HCT116 (cell line): Measurements from ENCODE around the gene ANKS1A. TPM values are rescaled to one million over a fixed set of nuclear protein-coding genes. Genes with fewer than 3 reads are reported as not detected.
"Not testable (repeated sequence)": the region's sequence is repeated elsewhere in the genome, so short reads cannot be mapped to it uniquely, and the experiment has no call there.

Source experiments
- ATAC-seq: fragments of 200-7000 bp; cut with Tn5 transposase; 2 replicates; pipeline ENCODE4 v1.9.1; 2020; ENCODE audit warnings: mild to moderate bottlenecking, moderate library complexity
- BruUV-seq: library from RNA; stranded (reverse); fragments of 400-500 nt; replicated peaks from 2 replicates; lab custom pipeline; 2021; lab: Mats Ljungman, UMichigan
- CTCF ChIA-PET: fragments of 300-600 bp; sonication (Branson Sonifier 250); formaldehyde crosslinking; loops from one replicate; lab custom pipeline; 2021; ENCODE audit warnings: antibody characterized with exemption; lab: Charles Lee
- POLR2A ChIA-PET: fragments of 300-600, 350-600 bp; sonication (Branson Sonifier 250); formaldehyde crosslinking; loops from one replicate; lab custom pipeline; 2021; ENCODE audit warnings: antibody characterized with exemption; lab: Charles Lee
- RAD21 ChIA-PET, 2 experiments: fragments of 300-600 bp; sonication (Branson Sonifier 250); formaldehyde crosslinking; loops; one replicate each; lab custom pipeline; 2023; ENCODE audit warnings: low total read pairs in 2 of 2; ENCODE audit not compliant: uncharacterized antibody in 2 of 2, unreplicated experiment in 2 of 2, low non-redundant PET in 1 of 2; lab: Charles Lee
- DNase-seq: peaks from one replicate; pipeline ENCODE4 v3.0.0-alpha.2; 2010; ENCODE audit warnings: low read depth, low spot score
- H2AFZ ChIP-seq: fragments of 200-600 bp; shearing (Covaris generic), sonication (generic); 2 replicates; pipeline ENCODE4 v1.6.1; 2017; ENCODE audit warnings: low read depth, mixed run types, mixed read lengths, antibody characterized with exemption, low read length; ENCODE audit not compliant: poor library complexity, severe bottlenecking
- H3K27ac ChIP-seq: 2 replicates; pipeline ENCODE4 v1.5.1; 2012; ENCODE audit warnings: low read depth, low read length
- H3K27me3 ChIP-seq: fragments of 200-600 bp; sonication (generic); 2 replicates; pipeline ENCODE4 v1.6.1; 2016; ENCODE audit warnings: mixed run types, low read length, mixed read lengths; ENCODE audit not compliant: insufficient read depth
- H3K36me3 ChIP-seq, 2 experiments: fragments of 200-500 bp in 1 of 2; fragments of 200-600 bp in 1 of 2; sonication (Bioruptor generic) in 1 of 2; sonication (generic) in 1 of 2; 2 replicates each; pipeline versions ENCODE4 v1.5.1 to v1.6.1; 2014 to 2016; ENCODE audit warnings: low read length in 2 of 2, inconsistent platforms in 1 of 2, mixed read lengths in 1 of 2, mixed run types in 1 of 2; ENCODE audit not compliant: insufficient read depth in 2 of 2, control insufficient read depth in 1 of 2
- H3K4me1 ChIP-seq, 2 experiments: fragments of 200-600 bp in 1 of 2; sonication (generic) in 1 of 2; 2 replicates each; pipeline versions ENCODE4 v1.5.1 to v1.6.1; 2012 to 2017; ENCODE audit warnings: low read length in 2 of 2, inconsistent platforms in 1 of 2, mild to moderate bottlenecking in 1 of 2, mixed read lengths in 1 of 2, mixed run types in 1 of 2, moderate library complexity in 1 of 2; ENCODE audit not compliant: insufficient read depth in 2 of 2, control insufficient read depth in 1 of 2
- H3K4me2 ChIP-seq: fragments of 200-600 bp; sonication (generic); 2 replicates; pipeline ENCODE4 v1.6.1; 2017; ENCODE audit warnings: mixed run types, low read length, mixed read lengths
- H3K4me3 ChIP-seq, 2 experiments: fragments of 200-600 bp in 1 of 2; sonication (generic) in 1 of 2; replicated peaks in 1 of 2; 2 replicates each; pipeline ENCODE4 v1.5.1; 2011 to 2016; ENCODE audit warnings: low read length in 2 of 2, control low read depth in 1 of 2, low read depth in 1 of 2, mild to moderate bottlenecking in 1 of 2, mixed read lengths in 1 of 2, mixed run types in 1 of 2
- H3K79me2 ChIP-seq: fragments of 200-600 bp; sonication (generic); 2 replicates; pipeline ENCODE4 v1.6.1; 2017; ENCODE audit warnings: mild to moderate bottlenecking, mixed run types, low read length, moderate library complexity, mixed read lengths; ENCODE audit not compliant: insufficient read depth
- H3K9ac ChIP-seq: fragments of 200-600 bp; sonication (generic); 2 replicates; pipeline ENCODE4 v1.6.1; 2016; ENCODE audit warnings: low read length, mixed read lengths
- H3K9me2 ChIP-seq: fragments of 200-600 bp; sonication (generic), shearing (Covaris generic); 2 replicates; pipeline ENCODE4 v1.6.1; 2017; ENCODE audit warnings: mixed run types, mild to moderate bottlenecking, moderate library complexity; ENCODE audit not compliant: insufficient read depth
- H3K9me3 ChIP-seq, 2 experiments: fragments of 200-500 bp in 1 of 2; fragments of 200-600 bp in 1 of 2; sonication (Bioruptor generic) in 1 of 2; sonication (generic) in 1 of 2; 2 replicates each; pipeline ENCODE4 v1.6.1; 2014 to 2017; ENCODE audit warnings: low read length in 2 of 2, mixed read lengths in 2 of 2, inconsistent platforms in 1 of 2, low read depth in 1 of 2, mild to moderate bottlenecking in 1 of 2, mixed run types in 1 of 2, moderate library complexity in 1 of 2; ENCODE audit not compliant: control insufficient read depth in 1 of 2, insufficient read depth in 1 of 2
- H4K20me1 ChIP-seq: fragments of 200-600 bp; sonication (generic), shearing (Covaris generic); 2 replicates; pipeline ENCODE4 v1.6.1; 2017; ENCODE audit warnings: mixed run types, mild to moderate bottlenecking, moderate library complexity; ENCODE audit not compliant: insufficient read depth
- CBX3 ChIP-seq: IDR thresholded peaks from 2 replicates; pipeline ENCODE4 v1.6.1; 2012; ENCODE audit warnings: low read depth
- EGR1 ChIP-seq: IDR thresholded peaks from 2 replicates; pipeline ENCODE4 v1.6.1; 2012; ENCODE audit warnings: low read depth
- EZH2phosphoT487 ChIP-seq: fragments of 200-600 bp; IDR thresholded peaks from 2 replicates; pipeline ENCODE4 v1.6.1; 2018; ENCODE audit warnings: antibody characterized with exemption, borderline replicate concordance
- JUND ChIP-seq: IDR thresholded peaks from 2 replicates; pipeline ENCODE4 v1.6.1; 2012
- SIN3A ChIP-seq: IDR thresholded peaks from 2 replicates; pipeline ENCODE4 v1.6.1; 2012; ENCODE audit warnings: low read depth
- intact Hi-C: fragments of 100-400 bp; cut with micrococcal nuclease; formaldehyde crosslinking; loops from 2 replicates; pipeline ENCODE4 v1.10.0; 2022
- total RNA-seq: library from RNA; stranded (reverse); gene quantifications from one replicate; pipeline ENCODE4 v1.2.1, GENCODE V29; 2021; ENCODE audit not compliant: unreplicated experiment

Gene ANKS1A
- total RNA-seq, 1 experiment from 2014 or later: 20.6 TPM

DNA sequence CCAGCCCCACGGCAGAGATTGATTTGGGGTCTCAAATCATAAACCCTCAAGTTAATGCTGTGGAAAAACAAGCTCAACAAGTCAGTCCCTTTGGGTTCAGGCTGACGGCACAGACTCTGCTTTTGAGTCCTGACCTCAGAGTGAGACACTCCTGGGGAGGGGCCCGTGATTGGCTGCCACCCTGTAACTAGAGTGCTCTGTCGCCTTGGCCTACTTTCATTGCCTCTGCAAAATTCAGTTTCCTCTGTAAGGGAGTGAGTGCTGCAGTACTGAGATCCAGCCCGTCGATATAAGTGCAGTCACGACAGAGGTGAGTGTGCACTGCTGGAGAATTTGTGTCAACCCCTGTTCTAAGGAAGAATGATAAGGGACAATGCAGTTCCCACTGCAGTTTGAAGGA lies 105.6 kb downstream of the ANKS1A start:
- DNase-seq (no peak), ATAC-seq (no peak)
- Histone ChIP-seq H3K4me3 (no peak overlapping the region), H3K9me3 (no peaks in the 10 kb centered on the region), H4K20me1 (no peaks in the 10 kb centered on the region), H3K9ac (no peak overlapping the region), H3K27ac (no peak overlapping the region), H3K27me3 (no peaks in the 10 kb centered on the region), H3K79me2 (no peaks in the 10 kb centered on the region), H3K9me2 (no peaks in the 10 kb centered on the region), H3K4me1 (no peaks in the 10 kb centered on the region), H2AFZ (no peak overlapping the region), H3K36me3 (peaks cover 11 to 23% of the 10 kb centered on the region in 2 experiments; a peak in 3 of 4 replicates), H3K4me2 (no peak overlapping the region)
- ChIA-PET POLR2A (no interaction called here), RAD21 (no interaction called here), CTCF (interaction anchor here (0.9 kb wide), 1 partner anchor 8 kb away, joined by 3 read pairs; no protein-coding TSS in a partner anchor)
- intact Hi-C loops: no loop called here
- no peak for TF ChIP-seq SIN3A
- TF ChIP-seq EZH2phosphoT487: no peak
- TF ChIP-seq JUND: no peak
- no peak for TF ChIP-seq CBX3
- TF ChIP-seq EGR1: no peak
- no TSS peak for BruUV-seq

DNA sequence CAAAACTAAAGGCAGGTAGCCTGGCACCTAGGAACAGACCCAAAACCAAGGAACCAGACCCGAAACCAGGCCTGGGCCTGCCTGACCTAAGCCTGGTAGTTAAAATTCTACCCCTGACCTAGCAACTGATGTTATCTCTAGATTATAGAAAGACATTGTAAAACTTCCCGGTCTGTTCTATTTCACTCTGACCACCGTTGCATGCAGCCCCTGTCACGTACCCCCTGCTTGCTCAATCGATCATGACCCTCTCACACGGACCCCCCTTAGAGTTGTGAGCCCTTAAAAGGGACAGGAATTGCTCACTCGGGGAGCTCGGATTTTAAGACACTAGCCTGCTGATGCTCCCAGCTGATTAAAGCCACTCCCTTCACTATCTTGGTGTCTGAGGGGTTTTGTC lies 109.4 kb downstream of the ANKS1A start:
- H4K20me1 ChIP-seq, H2AFZ ChIP-seq, BruUV-seq, H3K27ac ChIP-seq, RAD21 ChIA-PET, H3K4me1 ChIP-seq, H3K4me2 ChIP-seq, H3K27me3 ChIP-seq, H3K9ac ChIP-seq, H3K36me3 ChIP-seq, ATAC-seq, H3K4me3 ChIP-seq, H3K79me2 ChIP-seq, H3K9me3 ChIP-seq, H3K9me2 ChIP-seq, DNase-seq, intact Hi-C loops, POLR2A ChIA-PET: not testable (repeated sequence)
- CTCF ChIA-PET: interaction anchor here (1.0 kb wide), 1 partner anchor 141 kb away, joined by 3 read pairs; no protein-coding TSS in a partner anchor

DNA sequence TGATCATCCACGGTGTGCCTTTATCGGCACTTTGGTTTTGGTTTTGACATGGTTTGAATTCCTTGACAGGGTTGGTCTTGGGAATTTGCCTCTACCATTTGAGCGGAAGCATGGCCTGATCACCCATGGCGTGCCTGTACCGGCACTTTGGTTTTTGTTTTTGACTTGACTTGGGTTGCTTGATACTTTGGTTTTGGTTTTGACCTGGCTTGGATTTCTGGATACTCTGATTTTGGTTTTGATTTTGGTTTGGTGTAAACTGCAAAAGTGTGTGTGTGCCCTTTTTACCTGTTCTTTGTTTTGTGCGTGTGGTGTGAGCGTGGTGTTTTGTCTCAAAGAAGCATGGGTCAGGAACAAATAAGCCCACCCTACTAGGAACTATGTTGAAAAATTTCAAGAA lies 110.1 kb downstream of the ANKS1A start:
- H2AFZ ChIP-seq, H3K9ac ChIP-seq, H3K36me3 ChIP-seq, CTCF ChIA-PET, H3K27ac ChIP-seq, H3K4me1 ChIP-seq, H4K20me1 ChIP-seq, H3K9me3 ChIP-seq, DNase-seq, POLR2A ChIA-PET, H3K4me3 ChIP-seq, BruUV-seq, H3K27me3 ChIP-seq, RAD21 ChIA-PET, H3K79me2 ChIP-seq, H3K4me2 ChIP-seq, ATAC-seq, intact Hi-C loops, H3K9me2 ChIP-seq: not testable (repeated sequence)

DNA sequence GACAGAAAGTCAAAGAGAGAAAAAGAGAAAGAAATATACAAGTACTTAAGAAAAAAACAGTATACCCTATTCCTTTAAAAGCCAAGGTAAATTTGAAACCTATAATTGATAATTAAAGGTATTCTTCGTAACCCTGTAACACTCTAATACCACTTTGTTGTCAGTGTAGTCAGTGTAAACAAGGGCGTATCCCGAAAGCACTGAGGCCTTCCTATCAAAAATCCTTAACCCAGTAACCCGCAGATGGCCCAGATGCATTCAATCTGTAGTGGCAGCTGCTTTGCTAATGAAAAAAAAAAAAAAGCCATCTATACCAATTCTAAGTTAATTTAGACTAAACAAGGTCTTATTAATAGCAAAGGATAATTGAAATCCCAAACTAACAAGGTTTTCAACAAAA lies 110.9 kb downstream of the ANKS1A start:
- RAD21 ChIA-PET, H3K4me1 ChIP-seq, H3K4me2 ChIP-seq, H3K27me3 ChIP-seq, H3K4me3 ChIP-seq, H3K27ac ChIP-seq, POLR2A ChIA-PET, H3K9me3 ChIP-seq, H3K9ac ChIP-seq, H2AFZ ChIP-seq, ATAC-seq, H4K20me1 ChIP-seq, H3K9me2 ChIP-seq, CTCF ChIA-PET, H3K79me2 ChIP-seq, intact Hi-C loops, DNase-seq, BruUV-seq, H3K36me3 ChIP-seq: not testable (repeated sequence)
